ENCODE results near the gene SMIM23.

GRCh38 chr5:171762021-171762608 is 23.5 kb upstream of the SMIM23 start:
- no peak for TF ChIP-seq CTCF (IDR thresholded peaks at IDR 0.05; ENCODE audit: insufficient read depth, low read length)
- no peak for TF ChIP-seq REST (IDR thresholded peaks at IDR 0.05; ENCODE audit: insufficient replicate concordance, low read depth)

Measured in HL-60 (cell line).